ENCODE data around the gene PCSK7.

The PCSK7 gene

GRCh38 chr11:117175104-117175503, 56.8 kb downstream of the PCSK7 start:
- DNase-seq (ENCODE audit: extremely low spot score), result no peak
- no peak for TF ChIP-seq CTCF (IDR thresholded peaks at IDR 0.05; ENCODE audit: control extremely low read depth, extremely low read depth, low read depth, missing control alignments)
- ChIA-PET CTCF (interaction anchor here (0.9 kb wide), 1 partner anchor 52 kb away, joined by 3 read pairs; no protein-coding TSS in a partner anchor), POLR2A (no interaction called here)

GRCh38 chr11:117172724-117173421, 59.0 kb downstream of the PCSK7 start:
- ChIA-PET CTCF (interaction anchor here (1.1 to 5.6 kb wide), 8 partner anchors 7 to 481 kb away, joined by 3 to 42 read pairs (median 4); partner anchors contain the start of gene SIDT2), POLR2A (interaction anchor here (0.6 kb wide), 2 partner anchors 12 to 792 kb away, joined by 3 read pairs; no protein-coding TSS in a partner anchor)
- DNase-seq (ENCODE audit: extremely low spot score), result no peak
- no peak for TF ChIP-seq CTCF (IDR thresholded peaks at IDR 0.05; ENCODE audit: control extremely low read depth, extremely low read depth, low read depth, missing control alignments)

- CTCF ChIA-PET, result interaction anchor here (1.5 to 5.6 kb wide), 7 partner anchors 8 to 65 kb away, joined by 4 to 42 read pairs (median 4); partner anchors contain the start of gene SIDT2
- POLR2A ChIA-PET, result interaction anchor here (1.3 kb wide), 1 partner anchor 10 kb away, joined by 6 read pairs; no protein-coding TSS in a partner anchor
- TF ChIP-seq CTCF (IDR thresholded peaks at IDR 0.05; ENCODE audit: control extremely low read depth, extremely low read depth, low read depth, missing control alignments), result no peak
- no peak for DNase-seq (ENCODE audit: extremely low spot score)
These were observed 60.3 kb downstream of the PCSK7 start for GRCh38 chr11:117171404-117172061.

GRCh38 chr11:117171007-117171403, 60.9 kb downstream of the PCSK7 start:
- ChIA-PET CTCF (interaction anchor here (1.5 to 5.6 kb wide), 3 partner anchors 9 to 56 kb away, joined by 4 to 42 read pairs (median 8); partner anchors contain the start of gene SIDT2), POLR2A (interaction anchor here (1.3 kb wide), 1 partner anchor 10 kb away, joined by 6 read pairs; no protein-coding TSS in a partner anchor)
- no peak for TF ChIP-seq CTCF (IDR thresholded peaks at IDR 0.05; ENCODE audit: control extremely low read depth, extremely low read depth, low read depth, missing control alignments)
- DNase-seq (ENCODE audit: extremely low spot score), result no peak

- no peak for DNase-seq (ENCODE audit: extremely low spot score)
- TF ChIP-seq CTCF (IDR thresholded peaks at IDR 0.05; ENCODE audit: control extremely low read depth, extremely low read depth, low read depth, missing control alignments), result no peak
- ChIA-PET CTCF (interaction anchor here (2.0 to 5.6 kb wide), 2 partner anchors 10 to 14 kb away, joined by 4 to 42 read pairs; partner anchors contain the start of gene SIDT2), POLR2A (interaction anchor here (0.6 to 1.3 kb wide), 4 partner anchors 11 to 214 kb away, joined by 3 to 6 read pairs (median 6); no protein-coding TSS in a partner anchor)
These were observed 61.7 kb downstream of the PCSK7 start for GRCh38 chr11:117170210-117170609.

GRCh38 chr11:117169736-117170135, 62.1 kb downstream of the PCSK7 start:
- DNase-seq (ENCODE audit: extremely low spot score), result no peak
- ChIA-PET POLR2A (interaction anchor here (0.6 to 0.7 kb wide), 3 partner anchors 20 to 215 kb away, joined by 3 to 6 read pairs (median 5); no protein-coding TSS in a partner anchor), CTCF (interaction anchor here (2.0 to 5.6 kb wide), 2 partner anchors 10 to 13 kb away, joined by 4 to 42 read pairs; partner anchors contain the start of gene SIDT2)
- TF ChIP-seq CTCF (IDR thresholded peaks at IDR 0.05; ENCODE audit: control extremely low read depth, extremely low read depth, low read depth, missing control alignments), result no peak
